Fibroblast of lung (primary cell): ENCODE measurements around the gene HP.

Experiments
- CTCF ChIP-seq, 2 donors: IDR thresholded peaks in 1 of 2; conservative IDR thresholded peaks in 1 of 2; 1 replicate in 1 of 2; 2 replicates in 1 of 2; pipeline ENCODE4 v1.5.1; 2011 to 2012; ENCODE audit warnings: low read length in 2 of 2, control low read depth in 1 of 2, inconsistent platforms in 1 of 2, low read depth in 1 of 2, mild to moderate bottlenecking in 1 of 2
- EZH2 ChIP-seq: IDR thresholded peaks from 2 replicates; pipeline ENCODE4 v1.5.1; 2012; ENCODE audit warnings: low read length, control low read depth, mild to moderate bottlenecking; ENCODE audit errors: missing control alignments

DNA sequence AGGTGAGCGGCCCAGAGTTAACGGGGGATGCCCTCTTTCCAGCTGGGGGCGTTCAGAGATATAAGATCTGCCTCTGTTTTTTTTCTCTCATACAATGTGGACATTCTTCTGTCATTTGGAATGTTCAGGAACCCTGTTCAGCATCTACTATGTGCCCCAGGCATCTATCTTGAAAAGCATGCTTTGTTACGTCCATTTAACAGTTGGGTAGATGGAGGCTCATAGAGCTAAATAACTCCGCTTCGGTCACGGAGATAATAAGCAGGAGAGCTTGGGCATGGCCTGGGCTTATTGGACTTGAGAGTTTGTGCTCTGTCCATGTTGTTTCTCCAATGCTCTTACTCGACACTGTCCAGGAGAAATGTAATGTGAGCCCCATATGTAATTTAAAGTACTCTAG lies 39.6 kb upstream of the HP start:
- TF ChIP-seq CTCF (conservative IDR thresholded peaks at IDR 0.05 in 1 of 2, IDR thresholded peaks at IDR 0.05 in 1 of 2; ENCODE audit: low read depth in 1 of 2, low read length in 2 of 2), result no peak
- no peak for TF ChIP-seq EZH2
